M059J (cell line): ENCODE results near the gene TBCA. TPM values are rescaled to one million over a fixed set of nuclear protein-coding genes. Genes with fewer than 3 reads are reported as not detected.
"Not testable (repeated sequence)": the region's sequence is repeated elsewhere in the genome, so short reads cannot be mapped to it uniquely, and the experiment has no call there.

ENCODE experiments used
- DNase-seq: peaks from one replicate; pipeline ENCODE4 v3.0.0-alpha.2; 2012; ENCODE audit warnings: low read depth
- total RNA-seq: library from RNA; depleted of rRNA; stranded (reverse); fragments of >200 nt; shearing (Covaris generic); gene quantifications from 2 replicates; pipeline ENCODE4 v1.2.3, GENCODE V29; 2014

Gene TBCA
- total RNA-seq, 1 experiment from 2014 or later, result 211 TPM

DNA sequence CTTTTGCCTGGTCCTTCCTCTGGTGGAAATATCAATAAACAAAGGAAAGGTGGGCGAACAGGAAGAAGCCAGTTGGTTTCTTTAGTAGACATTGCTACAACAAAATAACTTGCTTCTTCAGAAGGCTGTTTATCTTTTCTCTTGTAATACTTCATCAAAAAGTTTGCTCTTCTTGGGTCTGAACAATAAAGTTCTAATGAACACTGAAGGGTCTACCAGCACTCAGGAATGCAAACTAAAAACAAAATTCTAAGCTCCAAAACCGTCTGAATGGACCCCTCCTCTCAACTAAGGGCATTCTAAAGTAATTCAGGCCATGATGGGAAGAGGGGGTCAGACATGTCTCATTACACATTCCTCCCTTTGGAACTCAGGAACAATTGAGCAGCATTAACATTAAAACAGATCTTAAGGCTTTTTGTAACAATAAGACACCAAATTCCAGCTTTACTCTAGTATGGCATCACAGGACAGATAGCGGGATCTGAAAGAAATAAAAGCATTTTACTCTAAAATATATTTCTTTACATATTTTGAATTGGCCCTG lies 2.3 kb downstream of the TBCA start:
- no peak for DNase-seq

- no peak for DNase-seq
Measured at GRCh38 chr5:77772729-77773128, 3.4 kb downstream of the TBCA start.

DNA sequence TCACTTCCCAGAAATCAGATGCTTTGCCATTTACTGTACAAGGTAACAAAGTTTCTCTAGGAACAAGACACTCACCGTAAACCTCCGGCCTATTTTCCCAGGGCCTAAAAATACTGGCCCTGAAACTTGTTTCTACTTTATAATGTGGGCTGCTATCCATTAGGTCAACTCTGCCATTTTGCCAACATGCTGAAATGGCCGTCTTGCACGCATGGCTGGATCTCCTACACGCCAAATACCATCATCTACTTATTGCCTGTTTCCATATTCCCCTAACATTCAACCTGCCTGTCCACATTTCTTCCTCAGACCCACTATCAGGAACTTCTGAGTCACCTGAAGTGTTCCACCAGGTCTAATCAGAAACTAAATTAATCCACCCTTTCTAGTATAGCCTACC lies 4.7 kb downstream of the TBCA start:
- DNase-seq, result no peak

DNA sequence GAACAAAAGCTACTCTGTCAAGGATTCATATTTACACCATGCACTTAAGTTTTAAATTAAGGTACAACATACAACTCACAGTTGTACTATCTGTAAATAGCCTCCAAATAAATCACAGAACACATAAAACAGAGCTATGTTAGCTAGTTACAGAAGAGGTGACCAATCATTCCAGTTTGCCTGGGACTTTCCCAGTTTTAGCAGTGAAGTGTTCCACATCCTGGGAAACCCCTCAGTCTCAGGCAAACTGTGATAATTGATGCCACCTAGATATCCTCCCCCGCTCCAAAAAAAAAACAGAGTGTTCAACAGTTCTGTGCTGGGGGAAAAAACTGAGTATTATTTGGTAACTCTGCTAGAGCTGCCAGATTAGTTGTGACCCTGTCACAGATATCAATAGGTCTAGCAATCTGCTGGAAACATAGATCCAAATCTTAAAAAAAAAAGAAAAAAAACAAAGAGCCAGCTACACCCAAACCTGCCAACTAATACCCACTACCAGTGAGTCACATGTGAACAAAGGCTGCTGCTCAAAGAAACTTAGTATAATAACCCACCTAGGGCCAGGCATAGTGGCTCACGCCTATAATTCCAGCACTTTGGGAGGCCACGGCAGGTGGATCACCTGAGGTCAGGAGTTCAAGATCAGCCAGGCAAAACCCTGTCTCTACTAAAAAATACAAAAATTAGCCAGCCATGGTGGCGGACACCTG lies 5.7 kb downstream of the TBCA start:
- peak; percentile 16 for DNase-seq

DNA sequence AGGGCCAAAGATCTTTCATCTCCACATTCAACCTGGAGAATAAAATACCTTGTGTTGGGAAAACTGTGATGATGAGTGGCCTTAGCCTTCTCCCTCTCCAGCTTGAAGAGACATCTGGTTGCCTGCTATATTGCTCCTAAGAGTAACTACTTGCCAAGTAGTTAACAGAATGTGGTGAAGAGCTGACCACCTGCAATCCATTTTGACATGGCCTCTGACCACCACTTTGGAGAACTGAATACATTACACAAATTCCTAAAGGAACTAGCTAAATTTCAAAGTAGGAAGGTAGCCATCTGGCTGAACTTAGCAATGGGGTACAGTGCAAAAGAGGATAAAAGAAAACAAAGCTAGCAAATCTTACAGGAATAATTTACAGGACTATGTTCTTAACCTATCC lies 7.2 kb downstream of the TBCA start:
- DNase-seq, result no peak

GRCh38 chr5:77767301-77767700 lies 8.8 kb downstream of the TBCA start:
- no peak for DNase-seq

DNA sequence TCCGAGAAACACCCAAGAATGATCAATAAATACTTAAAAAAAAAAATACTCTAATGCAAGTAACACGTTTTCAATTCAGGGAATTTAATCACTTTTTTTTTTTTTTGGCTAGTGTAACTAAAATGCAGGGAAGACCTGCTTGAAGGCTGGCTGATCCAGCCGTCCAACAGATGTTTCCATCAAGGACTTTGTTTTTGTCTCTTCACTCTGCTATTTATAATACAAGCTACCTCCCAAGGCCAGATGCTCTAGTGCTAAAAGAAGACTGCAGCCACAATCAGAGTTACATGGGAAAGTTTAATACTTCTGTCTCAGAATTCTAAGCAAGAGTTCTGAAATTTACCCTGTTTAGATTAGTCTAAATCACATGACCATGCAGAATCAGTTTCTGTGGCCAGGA lies 14.5 kb downstream of the TBCA start:
- no peak for DNase-seq

- DNase-seq, result no peak
Measured at GRCh38 chr5:77758141-77758938, 17.8 kb downstream of the TBCA start.

DNA sequence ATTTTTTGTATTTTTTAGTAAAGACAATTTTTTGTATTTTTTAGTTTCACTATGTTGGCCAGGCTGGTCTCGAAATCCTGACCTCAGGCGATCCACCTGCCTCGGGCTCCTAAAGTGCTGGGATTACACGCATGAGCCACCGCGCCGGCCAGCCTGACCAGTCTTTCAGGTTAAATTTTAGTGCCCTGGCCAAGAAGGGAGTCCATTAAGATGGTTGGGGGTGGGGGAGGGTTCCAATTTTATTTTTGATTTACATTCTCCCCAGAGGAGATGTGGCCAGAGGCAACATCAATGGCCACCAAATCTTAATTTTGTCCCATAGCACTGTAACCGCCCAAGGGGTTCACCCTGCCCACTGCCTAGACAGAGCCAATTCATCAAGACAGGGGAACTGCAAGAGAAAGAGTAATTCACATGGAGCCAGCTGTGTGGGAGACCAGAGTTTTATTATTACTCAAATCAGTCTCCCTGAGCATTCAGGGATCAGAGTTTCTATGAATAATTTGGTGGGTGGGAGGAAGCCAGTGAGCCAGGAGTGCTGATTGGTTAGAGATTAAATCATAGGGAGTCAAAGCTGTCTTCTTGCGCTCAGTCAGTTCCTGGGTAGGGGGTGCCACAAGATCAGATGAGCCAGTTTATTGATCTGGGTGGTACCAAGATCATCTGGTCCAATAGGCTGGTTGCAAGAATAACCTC lies 24.7 kb downstream of the TBCA start:
- no peak for DNase-seq

DNA sequence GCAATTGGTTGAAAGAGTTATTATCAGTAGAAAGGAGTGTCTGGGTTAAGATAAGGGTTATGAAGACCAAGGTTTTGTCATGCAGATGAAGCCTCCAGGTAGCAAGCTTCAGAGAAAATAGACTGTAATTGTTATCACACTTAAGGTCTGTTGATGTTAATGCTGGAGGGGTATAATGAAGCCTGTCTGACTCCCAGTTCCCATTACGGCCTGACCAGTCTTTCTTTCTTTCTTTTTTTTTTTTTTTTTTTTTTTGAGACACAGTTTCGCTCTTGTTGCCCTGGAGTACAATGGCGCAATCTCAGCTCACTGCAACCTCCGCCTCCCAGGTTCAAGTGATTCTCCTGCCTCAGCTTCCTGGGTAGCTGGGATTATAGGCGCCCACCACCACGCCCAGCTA lies 25.2 kb downstream of the TBCA start:
- not testable (repeated sequence) for DNase-seq

GRCh38 chr5:77748160-77748559 lies 28.0 kb downstream of the TBCA start:
- no peak for DNase-seq

- no peak for DNase-seq
Measured at GRCh38 chr5:77744116-77744515, 32.0 kb downstream of the TBCA start.

GRCh38 chr5:77743181-77743580 lies 33.0 kb downstream of the TBCA start:
- DNase-seq, result peak; percentile 54

DNA sequence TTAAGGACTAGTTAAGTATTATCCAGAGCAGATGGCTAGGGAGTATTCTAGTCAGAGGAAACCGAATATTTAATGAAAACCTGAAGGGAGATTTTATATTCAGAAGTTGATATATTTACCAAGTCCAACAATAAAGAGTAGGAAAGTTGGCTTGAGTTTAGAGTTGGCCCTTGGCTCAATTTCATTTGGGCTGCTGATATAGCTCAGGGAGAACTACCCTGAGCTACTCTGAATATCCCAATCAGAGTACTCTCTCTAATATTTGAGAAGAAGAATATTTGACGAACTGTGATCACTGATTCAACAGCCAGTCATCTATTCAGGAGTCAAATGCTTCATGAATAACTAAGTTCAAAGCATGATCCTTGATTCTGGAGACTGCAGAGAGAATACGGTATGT lies 34.5 kb downstream of the TBCA start:
- DNase-seq, result no peak

GRCh38 chr5:77734885-77735284 lies 41.3 kb downstream of the TBCA start:
- DNase-seq, result no peak

DNA sequence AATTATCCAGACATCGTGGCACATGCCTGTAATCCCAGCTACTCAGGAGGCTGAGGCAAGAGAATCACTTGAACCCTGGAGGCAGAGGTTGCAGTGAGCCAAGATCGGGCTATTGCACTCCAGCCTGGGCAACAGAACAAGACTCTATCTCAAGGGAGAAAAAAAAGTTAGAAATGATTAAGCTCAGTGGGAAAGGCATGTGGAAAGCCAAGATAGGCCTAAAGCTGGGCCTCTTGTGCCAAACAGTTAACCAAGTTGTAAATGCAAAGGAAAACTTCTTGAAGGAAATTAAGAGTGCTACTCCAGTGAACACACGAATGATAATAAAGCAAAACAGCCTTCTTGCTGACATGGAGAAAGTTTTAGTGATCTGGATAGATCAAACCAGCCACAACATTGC lies 43.0 kb downstream of the TBCA start:
- no peak for DNase-seq

GRCh38 chr5:77727190-77727589 lies 48.9 kb downstream of the TBCA start:
- no peak for DNase-seq

- no peak for DNase-seq
Measured at GRCh38 chr5:77725616-77726015, 50.5 kb downstream of the TBCA start.

- no peak for DNase-seq
Measured at GRCh38 chr5:77724934-77725333, 51.2 kb downstream of the TBCA start.

GRCh38 chr5:77719666-77720363 lies 56.3 kb downstream of the TBCA start:
- DNase-seq, result no peak

DNA sequence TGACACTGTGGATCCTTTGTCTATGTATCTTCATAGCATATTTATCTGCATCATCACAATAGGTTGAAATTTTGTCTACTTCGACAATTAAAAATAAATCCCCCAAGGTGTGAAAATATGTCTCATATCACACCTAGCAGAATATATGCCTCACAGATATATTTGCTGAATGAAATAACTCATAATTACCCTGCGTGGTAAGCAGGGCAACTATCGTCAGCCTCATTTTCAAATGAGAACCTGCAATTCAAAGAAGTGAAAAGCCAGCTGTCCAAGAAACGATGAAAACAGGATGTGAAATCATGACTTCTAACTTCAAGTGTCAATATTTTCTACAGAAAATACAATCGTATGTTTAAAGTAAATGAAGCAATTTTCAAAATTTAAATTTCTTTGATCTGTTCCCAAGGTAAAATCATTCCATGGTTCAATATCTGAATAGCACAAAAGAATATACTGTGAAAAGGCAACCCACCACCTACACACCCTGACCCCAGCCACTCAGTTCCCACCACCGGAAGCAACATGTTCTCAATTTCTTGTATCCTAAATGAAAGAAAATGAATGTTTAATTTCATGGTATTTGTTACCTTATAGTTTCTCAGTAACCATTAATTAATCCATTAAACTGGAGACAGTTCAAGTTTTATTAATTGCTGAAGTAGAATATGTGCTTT lies 57.1 kb downstream of the TBCA start:
- no peak for DNase-seq
